Measurements from ENCODE around the gene DDX41. TPM values are rescaled to one million over a fixed set of nuclear protein-coding genes. Genes with fewer than 3 reads are reported as not detected.

Gene DDX41
- total and polyA plus RNA-seq, 10 of the 15 experiments (the other 5 are each of a cell fraction or from before 2014, with no cell fraction given): 32.7 to 215 (median 93.6) TPM

DNA sequence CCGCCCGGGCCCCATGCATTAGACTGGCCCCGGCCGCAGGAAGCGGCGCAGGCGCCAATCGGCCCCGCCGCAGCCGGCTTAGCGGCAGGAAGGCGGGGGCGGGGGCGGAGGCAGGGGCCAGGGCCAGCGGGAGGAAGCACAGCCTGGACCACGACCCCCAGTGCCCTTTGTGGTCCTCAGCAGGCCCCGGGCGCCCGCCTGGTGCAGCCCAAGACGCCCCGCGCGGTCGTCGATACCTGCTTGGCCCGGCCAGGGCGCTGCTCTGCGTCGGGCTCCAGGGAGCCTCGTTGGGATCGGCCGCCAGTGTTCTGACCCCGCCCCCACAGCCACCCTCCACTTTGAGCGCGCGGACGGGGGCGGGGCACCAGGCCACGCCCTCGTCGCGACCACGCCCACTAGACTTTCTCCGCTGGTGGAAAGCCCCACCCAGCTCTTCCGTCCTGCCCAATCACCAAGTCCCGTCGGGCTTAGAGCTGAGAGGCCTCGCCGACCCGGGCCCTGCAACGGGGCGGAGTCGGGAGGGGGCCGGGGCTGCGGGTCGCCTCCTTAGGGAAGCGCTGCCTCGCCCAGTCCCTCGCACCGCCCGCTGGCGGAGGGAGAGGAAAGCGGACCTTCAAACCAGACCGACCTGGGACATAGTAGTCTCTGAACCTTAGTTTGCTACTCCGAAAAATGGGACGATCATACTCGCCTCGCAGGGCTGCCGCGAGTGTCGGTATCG lies 19.3 kb downstream of the DDX41 start, which contains the start of gene PDLIM7 (continued):
- TF ChIP-seq, protein P1, sequence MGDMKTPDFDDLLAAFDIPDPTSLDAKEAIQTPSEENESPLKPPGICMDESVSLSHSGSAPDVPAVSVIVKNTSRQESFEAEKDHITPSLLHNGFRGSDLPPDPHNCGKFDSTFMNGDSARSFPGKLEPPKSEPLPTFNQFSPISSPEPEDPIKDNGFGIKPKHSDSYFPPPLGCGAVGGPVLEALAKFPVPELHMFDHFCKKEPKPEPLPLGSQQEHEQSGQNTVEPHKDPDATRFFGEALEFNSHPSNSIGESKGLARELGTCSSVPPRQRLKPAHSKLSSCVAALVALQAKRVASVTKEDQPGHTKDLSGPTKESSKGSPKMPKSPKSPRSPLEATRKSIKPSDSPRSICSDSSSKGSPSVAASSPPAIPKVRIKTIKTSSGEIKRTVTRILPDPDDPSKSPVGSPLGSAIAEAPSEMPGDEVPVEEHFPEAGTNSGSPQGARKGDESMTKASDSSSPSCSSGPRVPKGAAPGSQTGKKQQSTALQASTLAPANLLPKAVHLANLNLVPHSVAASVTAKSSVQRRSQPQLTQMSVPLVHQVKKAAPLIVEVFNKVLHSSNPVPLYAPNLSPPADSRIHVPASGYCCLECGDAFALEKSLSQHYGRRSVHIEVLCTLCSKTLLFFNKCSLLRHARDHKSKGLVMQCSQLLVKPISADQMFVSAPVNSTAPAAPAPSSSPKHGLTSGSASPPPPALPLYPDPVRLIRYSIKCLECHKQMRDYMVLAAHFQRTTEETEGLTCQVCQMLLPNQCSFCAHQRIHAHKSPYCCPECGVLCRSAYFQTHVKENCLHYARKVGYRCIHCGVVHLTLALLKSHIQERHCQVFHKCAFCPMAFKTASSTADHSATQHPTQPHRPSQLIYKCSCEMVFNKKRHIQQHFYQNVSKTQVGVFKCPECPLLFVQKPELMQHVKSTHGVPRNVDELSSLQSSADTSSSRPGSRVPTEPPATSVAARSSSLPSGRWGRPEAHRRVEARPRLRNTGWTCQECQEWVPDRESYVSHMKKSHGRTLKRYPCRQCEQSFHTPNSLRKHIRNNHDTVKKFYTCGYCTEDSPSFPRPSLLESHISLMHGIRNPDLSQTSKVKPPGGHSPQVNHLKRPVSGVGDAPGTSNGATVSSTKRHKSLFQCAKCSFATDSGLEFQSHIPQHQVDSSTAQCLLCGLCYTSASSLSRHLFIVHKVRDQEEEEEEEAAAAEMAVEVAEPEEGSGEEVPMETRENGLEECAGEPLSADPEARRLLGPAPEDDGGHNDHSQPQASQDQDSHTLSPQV (IDR thresholded peaks at IDR 0.05): no peak
- TF ChIP-seq JUND (IDR thresholded peaks at IDR 0.05; ENCODE audit: low read depth, low read length): 0 out of 2 replicates have a peak, but pooled peaks have one; percentile 14
- no peak for TF ChIP-seq ZNF207 (IDR thresholded peaks at IDR 0.05; ENCODE audit: borderline replicate concordance)
- no peak for TF ChIP-seq NFYA (IDR thresholded peaks at IDR 0.05; ENCODE audit: borderline replicate concordance, low read depth, low read length)
- no peak for TF ChIP-seq MYC (IDR thresholded peaks at IDR 0.05; ENCODE audit: insufficient read depth, insufficient read length, insufficient replicate concordance, low read length, severe bottlenecking)
- no peak for TF ChIP-seq EP300 (IDR thresholded peaks at IDR 0.05; ENCODE audit: borderline replicate concordance in 1 of 2, control insufficient read depth in 1 of 2, low read depth in 2 of 2, low read length in 2 of 2)
- no peak for TF ChIP-seq MEF2A (IDR thresholded peaks at IDR 0.05; ENCODE audit: insufficient read depth, low read depth, low read length)
- peak; percentile 90 for TF ChIP-seq SMARCA5 (IDR thresholded peaks at IDR 0.05)
- TF ChIP-seq BACH1 (IDR thresholded peaks at IDR 0.05; ENCODE audit: borderline replicate concordance): peak; percentile 78
- TF ChIP-seq CHD2 (IDR thresholded peaks at IDR 0.05; ENCODE audit: borderline replicate concordance, low read depth, low read length): peak; percentile 69
- peak; percentile 66; the same call in 1 of the 2 replicates for TF ChIP-seq PML (IDR thresholded peaks at IDR 0.05; ENCODE audit: low read length)
- TF ChIP-seq, protein P2, sequence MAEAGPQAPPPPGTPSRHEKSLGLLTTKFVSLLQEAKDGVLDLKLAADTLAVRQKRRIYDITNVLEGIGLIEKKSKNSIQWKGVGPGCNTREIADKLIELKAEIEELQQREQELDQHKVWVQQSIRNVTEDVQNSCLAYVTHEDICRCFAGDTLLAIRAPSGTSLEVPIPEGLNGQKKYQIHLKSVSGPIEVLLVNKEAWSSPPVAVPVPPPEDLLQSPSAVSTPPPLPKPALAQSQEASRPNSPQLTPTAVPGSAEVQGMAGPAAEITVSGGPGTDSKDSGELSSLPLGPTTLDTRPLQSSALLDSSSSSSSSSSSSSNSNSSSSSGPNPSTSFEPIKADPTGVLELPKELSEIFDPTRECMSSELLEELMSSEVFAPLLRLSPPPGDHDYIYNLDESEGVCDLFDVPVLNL (IDR thresholded peaks at IDR 0.05; ENCODE audit: low read depth, low read length): no peak
- TF ChIP-seq LARP7 (IDR thresholded peaks at IDR 0.05): peak; percentile 69; the same call in 1 of the 2 replicates
- peak; percentile 98 for TF ChIP-seq HDGF (IDR thresholded peaks at IDR 0.05)
- TF ChIP-seq, protein P3, sequence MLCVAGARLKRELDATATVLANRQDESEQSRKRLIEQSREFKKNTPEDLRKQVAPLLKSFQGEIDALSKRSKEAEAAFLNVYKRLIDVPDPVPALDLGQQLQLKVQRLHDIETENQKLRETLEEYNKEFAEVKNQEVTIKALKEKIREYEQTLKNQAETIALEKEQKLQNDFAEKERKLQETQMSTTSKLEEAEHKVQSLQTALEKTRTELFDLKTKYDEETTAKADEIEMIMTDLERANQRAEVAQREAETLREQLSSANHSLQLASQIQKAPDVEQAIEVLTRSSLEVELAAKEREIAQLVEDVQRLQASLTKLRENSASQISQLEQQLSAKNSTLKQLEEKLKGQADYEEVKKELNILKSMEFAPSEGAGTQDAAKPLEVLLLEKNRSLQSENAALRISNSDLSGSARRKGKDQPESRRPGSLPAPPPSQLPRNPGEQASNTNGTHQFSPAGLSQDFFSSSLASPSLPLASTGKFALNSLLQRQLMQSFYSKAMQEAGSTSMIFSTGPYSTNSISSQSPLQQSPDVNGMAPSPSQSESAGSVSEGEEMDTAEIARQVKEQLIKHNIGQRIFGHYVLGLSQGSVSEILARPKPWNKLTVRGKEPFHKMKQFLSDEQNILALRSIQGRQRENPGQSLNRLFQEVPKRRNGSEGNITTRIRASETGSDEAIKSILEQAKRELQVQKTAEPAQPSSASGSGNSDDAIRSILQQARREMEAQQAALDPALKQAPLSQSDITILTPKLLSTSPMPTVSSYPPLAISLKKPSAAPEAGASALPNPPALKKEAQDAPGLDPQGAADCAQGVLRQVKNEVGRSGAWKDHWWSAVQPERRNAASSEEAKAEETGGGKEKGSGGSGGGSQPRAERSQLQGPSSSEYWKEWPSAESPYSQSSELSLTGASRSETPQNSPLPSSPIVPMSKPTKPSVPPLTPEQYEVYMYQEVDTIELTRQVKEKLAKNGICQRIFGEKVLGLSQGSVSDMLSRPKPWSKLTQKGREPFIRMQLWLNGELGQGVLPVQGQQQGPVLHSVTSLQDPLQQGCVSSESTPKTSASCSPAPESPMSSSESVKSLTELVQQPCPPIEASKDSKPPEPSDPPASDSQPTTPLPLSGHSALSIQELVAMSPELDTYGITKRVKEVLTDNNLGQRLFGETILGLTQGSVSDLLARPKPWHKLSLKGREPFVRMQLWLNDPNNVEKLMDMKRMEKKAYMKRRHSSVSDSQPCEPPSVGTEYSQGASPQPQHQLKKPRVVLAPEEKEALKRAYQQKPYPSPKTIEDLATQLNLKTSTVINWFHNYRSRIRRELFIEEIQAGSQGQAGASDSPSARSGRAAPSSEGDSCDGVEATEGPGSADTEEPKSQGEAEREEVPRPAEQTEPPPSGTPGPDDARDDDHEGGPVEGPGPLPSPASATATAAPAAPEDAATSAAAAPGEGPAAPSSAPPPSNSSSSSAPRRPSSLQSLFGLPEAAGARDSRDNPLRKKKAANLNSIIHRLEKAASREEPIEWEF (IDR thresholded peaks at IDR 0.05; ENCODE audit: insufficient replicate concordance, low read depth, low read length): no peak
- TF ChIP-seq, protein P4, sequence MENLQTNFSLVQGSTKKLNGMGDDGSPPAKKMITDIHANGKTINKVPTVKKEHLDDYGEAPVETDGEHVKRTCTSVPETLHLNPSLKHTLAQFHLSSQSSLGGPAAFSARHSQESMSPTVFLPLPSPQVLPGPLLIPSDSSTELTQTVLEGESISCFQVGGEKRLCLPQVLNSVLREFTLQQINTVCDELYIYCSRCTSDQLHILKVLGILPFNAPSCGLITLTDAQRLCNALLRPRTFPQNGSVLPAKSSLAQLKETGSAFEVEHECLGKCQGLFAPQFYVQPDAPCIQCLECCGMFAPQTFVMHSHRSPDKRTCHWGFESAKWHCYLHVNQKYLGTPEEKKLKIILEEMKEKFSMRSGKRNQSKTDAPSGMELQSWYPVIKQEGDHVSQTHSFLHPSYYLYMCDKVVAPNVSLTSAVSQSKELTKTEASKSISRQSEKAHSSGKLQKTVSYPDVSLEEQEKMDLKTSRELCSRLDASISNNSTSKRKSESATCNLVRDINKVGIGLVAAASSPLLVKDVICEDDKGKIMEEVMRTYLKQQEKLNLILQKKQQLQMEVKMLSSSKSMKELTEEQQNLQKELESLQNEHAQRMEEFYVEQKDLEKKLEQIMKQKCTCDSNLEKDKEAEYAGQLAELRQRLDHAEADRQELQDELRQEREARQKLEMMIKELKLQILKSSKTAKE (IDR thresholded peaks at IDR 0.05; ENCODE audit: low read depth, poor library complexity, severe bottlenecking): no peak

All from GM12878 (cell line).